Vagina (tissue), 2 donors: ENCODE measurements around the gene DLEC1. TPM values are rescaled to one million over a fixed set of nuclear protein-coding genes. Genes with fewer than 3 reads are reported as not detected.

Source experiments
- DNase-seq, 2 donors: peaks; one replicate each; pipeline ENCODE4 v3.0.0-alpha.2; 2017; ENCODE audit errors: extremely low spot score in 2 of 2
- H3K27ac ChIP-seq: fragments of 200-600 bp; sonication (generic); one replicate; pipeline ENCODE4 v1.5.1; 2019
- H3K27me3 ChIP-seq: fragments of 200-600 bp; sonication (generic); one replicate; pipeline ENCODE4 v1.5.1; 2019
- H3K36me3 ChIP-seq, 2 donors: fragments of 200-600 bp; sonication (generic); one replicate each; pipeline ENCODE4 v1.5.1; 2017 to 2019
- H3K4me1 ChIP-seq: fragments of 200-600 bp; sonication (generic); one replicate; pipeline ENCODE4 v1.5.1; 2019
- H3K4me3 ChIP-seq, 2 donors: fragments of 200-600 bp; sonication (generic); 1 replicate in 1 of 2; 2 replicates in 1 of 2; pipeline ENCODE4 v1.5.1; 2016 to 2019
- H3K9me3 ChIP-seq: fragments of 200-600 bp; sonication (generic); one replicate; pipeline ENCODE4 v1.5.1; 2019
- POLR2A ChIP-seq, 2 donors: fragments of 450-650 bp; IDR thresholded peaks; one replicate each; pipeline ENCODE4 v1.6.1; 2017; ENCODE audit warnings: antibody characterized with exemption in 2 of 2, mild to moderate bottlenecking in 2 of 2, moderate library complexity in 2 of 2
- POLR2AphosphoS5 ChIP-seq, 2 donors: sonication (generic); formaldehyde crosslinking; IDR thresholded peaks; one replicate each; pipeline ENCODE4 v1.9.0; 2017; ENCODE audit warnings: antibody characterized with exemption in 2 of 2, mild to moderate bottlenecking in 2 of 2, low read depth in 1 of 2; ENCODE audit not compliant: insufficient read depth in 1 of 2
- intact Hi-C: fragments of 100-400 bp; cut with DNase I; formaldehyde crosslinking; loops from one replicate; pipeline ENCODE4 v1.15.1; 2023
- total RNA-seq: library from RNA; depleted of rRNA; stranded (reverse); fragments of >200 nt; gene quantifications from one replicate; pipeline ENCODE4 v1.2.3, GENCODE V29; 2016
- TF ChIP-seq, protein P1 (sequence below), 3 experiments: fragments of 450-650 bp in 2 of 3; fragments of 200-600 bp in 1 of 3; sonication (generic) in 1 of 3; IDR thresholded peaks; one replicate each; pipeline ENCODE4 v1.5.1; 2017 to 2019; ENCODE audit warnings: antibody characterized with exemption in 3 of 3, mild to moderate bottlenecking in 2 of 3, moderate library complexity in 2 of 3

DLEC1 gene
- total RNA-seq, 1 donor from 2014 or later, result 0.25 TPM

DNA sequence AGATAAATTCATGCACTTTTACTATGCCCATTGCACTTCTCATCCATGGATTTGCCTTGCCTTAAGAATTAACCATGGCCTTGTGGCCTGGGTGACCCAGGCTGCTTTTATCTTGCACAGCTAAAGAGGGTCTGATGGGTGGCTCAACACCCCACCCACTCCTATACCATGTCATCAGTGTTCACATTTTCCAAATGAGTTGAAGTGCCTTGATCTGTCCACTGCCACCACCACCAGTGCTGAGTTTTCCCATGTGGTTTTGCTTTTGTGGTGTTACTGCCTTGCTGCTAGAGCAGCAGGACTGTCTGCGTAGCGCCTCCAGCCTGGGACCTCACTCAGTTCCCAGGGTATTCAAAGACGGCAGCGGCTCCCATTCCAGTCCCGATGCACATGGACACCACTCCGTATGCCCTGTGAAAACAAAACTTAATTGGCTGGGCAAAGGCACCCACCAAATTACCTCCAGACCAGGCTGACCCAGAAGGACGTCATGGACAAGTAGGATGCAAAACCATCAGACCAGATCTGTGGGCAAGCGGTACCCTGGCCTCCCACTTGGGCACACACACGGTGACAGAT is 83.8 kb downstream of the DLEC1 start:
- Histone ChIP-seq H3K4me3 (no peak overlapping the region), H3K4me1 (no peaks in the 10 kb centered on the region), H3K9me3 (no peaks in the 10 kb centered on the region), H3K27ac (no peak overlapping the region), H3K27me3 (no peaks in the 10 kb centered on the region), H3K36me3 (peaks cover 0 to 71% of the 10 kb centered on the region in 2 donors)
- TF ChIP-seq POLR2AphosphoS5 (IDR thresholded peaks at IDR 0.05; ENCODE audit: insufficient read depth in 1 of 2, low read depth in 1 of 2), result no peak
- no peak for TF ChIP-seq POLR2A (IDR thresholded peaks at IDR 0.05)
- TF ChIP-seq, protein P1, sequence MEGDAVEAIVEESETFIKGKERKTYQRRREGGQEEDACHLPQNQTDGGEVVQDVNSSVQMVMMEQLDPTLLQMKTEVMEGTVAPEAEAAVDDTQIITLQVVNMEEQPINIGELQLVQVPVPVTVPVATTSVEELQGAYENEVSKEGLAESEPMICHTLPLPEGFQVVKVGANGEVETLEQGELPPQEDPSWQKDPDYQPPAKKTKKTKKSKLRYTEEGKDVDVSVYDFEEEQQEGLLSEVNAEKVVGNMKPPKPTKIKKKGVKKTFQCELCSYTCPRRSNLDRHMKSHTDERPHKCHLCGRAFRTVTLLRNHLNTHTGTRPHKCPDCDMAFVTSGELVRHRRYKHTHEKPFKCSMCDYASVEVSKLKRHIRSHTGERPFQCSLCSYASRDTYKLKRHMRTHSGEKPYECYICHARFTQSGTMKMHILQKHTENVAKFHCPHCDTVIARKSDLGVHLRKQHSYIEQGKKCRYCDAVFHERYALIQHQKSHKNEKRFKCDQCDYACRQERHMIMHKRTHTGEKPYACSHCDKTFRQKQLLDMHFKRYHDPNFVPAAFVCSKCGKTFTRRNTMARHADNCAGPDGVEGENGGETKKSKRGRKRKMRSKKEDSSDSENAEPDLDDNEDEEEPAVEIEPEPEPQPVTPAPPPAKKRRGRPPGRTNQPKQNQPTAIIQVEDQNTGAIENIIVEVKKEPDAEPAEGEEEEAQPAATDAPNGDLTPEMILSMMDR (IDR thresholded peaks at IDR 0.05), result no peak
- intact Hi-C loops, result no loop called here
- DNase-seq, result peak in 1 of 2 donors; percentile 47

DNA sequence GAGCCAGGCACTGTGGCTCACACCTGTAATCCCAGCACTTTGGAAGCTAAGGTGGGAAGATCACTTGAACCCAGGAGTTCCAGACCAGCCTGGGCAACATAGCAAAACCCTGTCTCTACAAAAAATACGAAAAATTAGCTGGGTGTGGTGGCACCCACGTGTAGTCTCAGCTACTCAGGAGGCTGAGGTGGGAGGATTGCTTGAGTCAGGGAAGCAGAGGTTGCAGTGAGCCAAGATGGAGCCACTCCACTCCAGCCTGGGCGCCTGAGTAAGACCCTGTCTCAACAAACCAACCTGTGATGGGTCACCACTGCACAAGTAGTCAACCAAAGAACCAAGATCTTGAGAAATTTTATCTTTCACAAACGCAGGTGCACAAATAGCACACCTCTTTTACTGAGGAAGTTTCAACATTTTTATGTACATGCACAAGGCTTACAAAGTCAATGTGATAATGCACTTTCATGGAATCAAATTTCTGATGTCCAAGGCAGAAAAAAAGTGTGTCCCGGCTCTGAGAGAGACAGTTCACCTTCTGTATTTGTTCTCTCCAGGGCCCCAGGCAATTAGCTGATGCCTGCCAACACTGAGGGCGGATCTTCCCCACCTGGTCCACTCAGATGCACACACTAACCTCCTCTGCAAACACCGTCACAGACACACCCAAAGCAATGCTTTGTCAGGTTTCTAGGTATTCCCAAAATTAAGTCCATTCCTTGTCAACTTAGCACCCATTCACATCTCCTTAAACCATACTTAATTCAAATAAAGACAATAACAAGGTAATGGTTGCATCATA is 85.5 kb downstream of the DLEC1 start:
- Histone ChIP-seq H3K36me3 (peaks cover 0 to 88% of the 10 kb centered on the region in 2 donors), H3K4me3 (no peak overlapping the region), H3K27ac (no peak overlapping the region), H3K9me3 (no peaks in the 10 kb centered on the region), H3K27me3 (no peaks in the 10 kb centered on the region), H3K4me1 (no peaks in the 10 kb centered on the region)
- DNase-seq, result peak; percentile 32 to 34
- TF ChIP-seq POLR2A (IDR thresholded peaks at IDR 0.05) (no peak), POLR2AphosphoS5 (IDR thresholded peaks at IDR 0.05; ENCODE audit: insufficient read depth in 1 of 2, low read depth in 1 of 2) (no peak)
- TF ChIP-seq, protein P1 (IDR thresholded peaks at IDR 0.05), result no peak
- intact Hi-C loops, result no loop called here

DNA sequence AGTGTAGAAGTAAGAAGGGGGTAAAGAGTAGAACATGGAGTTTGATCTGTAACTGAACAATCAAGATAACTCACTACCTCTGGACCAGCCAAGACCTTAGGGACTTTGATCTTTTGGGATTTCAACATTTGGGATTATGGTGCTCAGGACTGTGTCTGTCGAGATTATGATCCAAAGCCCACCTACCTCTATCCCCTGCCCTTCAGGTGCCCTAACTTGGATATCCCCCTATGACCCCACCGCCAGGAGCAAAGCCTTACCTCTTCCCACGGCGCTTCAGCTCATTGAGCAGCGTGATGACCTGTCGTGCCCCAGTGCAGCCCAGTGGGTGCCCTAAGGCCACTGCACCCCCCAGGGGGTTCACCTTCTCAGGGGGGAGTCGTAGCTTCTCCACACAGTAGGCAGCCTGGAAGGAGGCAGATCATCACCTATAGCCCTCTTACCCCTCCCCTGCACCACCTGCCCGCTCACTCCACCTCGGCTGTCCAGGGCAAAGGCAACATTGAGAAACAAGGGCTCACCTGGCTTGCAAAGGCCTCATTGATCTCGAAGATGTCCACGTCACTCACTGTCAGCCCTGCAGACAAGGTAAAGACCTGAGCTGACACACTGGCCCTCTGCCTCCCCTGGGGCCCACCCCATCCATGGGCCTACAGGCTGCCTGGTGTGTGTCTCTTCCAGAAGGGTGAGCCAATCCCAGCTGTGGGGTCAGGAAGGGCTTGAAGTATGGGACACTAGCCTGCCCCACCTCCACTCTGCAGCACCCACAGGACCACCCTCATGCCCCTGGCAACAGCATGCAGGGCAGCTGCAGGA is 86.5 kb downstream of the DLEC1 start:
- H3K4me3 ChIP-seq, result no peak overlapping the region
- no peaks in the 10 kb centered on the region for H3K9me3 ChIP-seq
- intact Hi-C loops, result no loop called here
- DNase-seq, result peak in 1 of 2 donors; percentile 74
- no peak for TF ChIP-seq POLR2AphosphoS5 (IDR thresholded peaks at IDR 0.05; ENCODE audit: insufficient read depth in 1 of 2, low read depth in 1 of 2)
- TF ChIP-seq, protein P1 (IDR thresholded peaks at IDR 0.05), result no peak
- TF ChIP-seq POLR2A (IDR thresholded peaks at IDR 0.05), result no peak
- H3K27me3 ChIP-seq, result no peaks in the 10 kb centered on the region
- peaks cover 0 to 97% of the 10 kb centered on the region in 2 donors for H3K36me3 ChIP-seq
- no peak overlapping the region for H3K27ac ChIP-seq
- no peaks in the 10 kb centered on the region for H3K4me1 ChIP-seq

DNA sequence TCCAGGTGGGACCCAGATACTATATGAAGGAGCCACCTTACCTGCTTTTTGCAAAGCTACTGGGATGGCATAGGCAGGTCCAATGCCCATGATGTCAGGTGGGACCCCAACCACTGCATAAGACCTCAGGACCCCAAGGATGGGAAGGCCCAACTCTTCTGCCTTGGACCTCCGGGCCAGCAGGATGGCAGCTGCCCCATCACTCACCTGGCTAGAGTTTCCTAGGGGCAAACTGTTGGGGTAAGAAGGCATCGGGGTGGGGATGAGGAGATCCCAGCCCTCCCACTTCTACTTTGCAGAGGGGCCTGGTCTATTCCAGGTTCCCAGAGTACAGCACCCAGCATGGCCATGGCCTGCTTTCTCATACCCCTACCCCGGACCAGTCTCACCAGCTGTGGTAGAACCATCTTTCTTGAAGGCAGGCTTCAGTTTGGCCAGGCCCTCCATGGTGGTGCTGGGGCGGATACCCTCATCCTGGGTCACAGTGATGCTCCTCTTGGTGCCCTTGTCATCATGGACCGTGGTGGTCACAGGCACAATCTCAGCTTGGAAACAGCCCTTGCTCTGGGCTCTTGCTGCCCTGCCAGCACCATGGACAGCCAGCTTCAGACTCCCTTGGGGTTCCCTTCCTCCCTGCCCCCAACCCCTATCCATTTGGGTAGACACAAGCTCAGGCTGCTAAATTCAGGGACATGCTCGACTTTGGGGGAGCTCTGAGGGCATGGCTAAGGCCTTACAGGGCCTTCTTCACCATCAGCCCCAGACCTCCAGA is 87.3 kb downstream of the DLEC1 start:
- TF ChIP-seq POLR2AphosphoS5 (IDR thresholded peaks at IDR 0.05; ENCODE audit: insufficient read depth in 1 of 2, low read depth in 1 of 2) (no peak), POLR2A (IDR thresholded peaks at IDR 0.05) (no peak)
- TF ChIP-seq, protein P1 (IDR thresholded peaks at IDR 0.05), result no peak
- peak in 1 of 2 donors; percentile 83 for DNase-seq
- intact Hi-C loops, result no loop called here
- Histone ChIP-seq H3K4me1 (no peaks in the 10 kb centered on the region), H3K9me3 (no peaks in the 10 kb centered on the region), H3K27ac (no peak overlapping the region), H3K27me3 (no peaks in the 10 kb centered on the region), H3K36me3 (peaks cover 0 to 96% of the 10 kb centered on the region in 2 donors), H3K4me3 (no peak overlapping the region)
